GM12892 (cell line): ENCODE results near the gene TMPRSS3.

Experiments used
- POLR2A ChIP-seq: IDR thresholded peaks from 2 replicates; pipeline ENCODE4 v1.6.1; 2011; ENCODE audit warnings: low read depth, low read length, control low read depth
- POLR2AphosphoS5 ChIP-seq: IDR thresholded peaks from 2 replicates; pipeline ENCODE4 v1.6.1; 2011; ENCODE audit warnings: low read depth, low read length, control low read depth

DNA sequence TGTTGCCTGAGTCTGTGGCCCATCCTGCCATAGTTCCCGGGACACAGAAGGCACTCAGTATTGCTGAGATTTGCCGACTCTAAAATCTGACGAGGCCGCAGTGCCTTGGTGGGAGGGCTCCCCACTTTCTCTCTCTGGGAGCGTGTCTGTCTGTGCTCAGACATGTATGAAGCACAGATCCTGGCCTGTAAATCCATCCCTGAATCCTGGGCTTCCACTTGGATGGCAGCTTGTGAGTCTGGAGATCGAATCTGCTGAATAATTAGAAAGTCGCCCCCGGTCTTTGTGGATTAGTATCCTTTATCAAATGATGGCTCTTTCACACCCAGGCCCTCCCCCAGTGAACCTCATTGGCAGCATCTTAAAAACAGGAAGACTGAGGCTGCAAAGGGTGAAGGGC lies 18.2 kb upstream of the TMPRSS3 start:
- TF ChIP-seq POLR2A: no peak
- TF ChIP-seq POLR2AphosphoS5: no peak
